ENCODE results near the gene PHC2.

DNA sequence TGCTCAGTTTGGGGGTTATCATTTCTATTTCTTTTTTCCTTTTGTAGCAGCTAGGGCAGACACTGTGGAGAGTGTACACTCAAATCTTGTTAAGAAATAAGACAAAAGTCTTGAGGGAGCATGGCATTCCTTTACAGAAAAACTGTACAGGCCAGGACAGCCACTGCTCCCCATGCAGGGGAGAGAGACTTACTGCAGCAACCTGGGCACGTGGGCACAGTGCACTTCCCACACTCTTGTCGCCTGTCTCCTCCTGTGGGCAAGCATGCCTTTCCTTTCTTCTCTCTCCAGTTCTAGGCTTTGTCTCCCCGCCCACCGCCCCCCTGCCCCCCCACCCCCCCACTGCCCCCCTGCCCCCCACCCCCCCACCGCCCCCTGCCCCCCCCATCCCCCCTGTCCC lies 51.9 kb downstream of the PHC2 start:
- TF ChIP-seq, protein P1, sequence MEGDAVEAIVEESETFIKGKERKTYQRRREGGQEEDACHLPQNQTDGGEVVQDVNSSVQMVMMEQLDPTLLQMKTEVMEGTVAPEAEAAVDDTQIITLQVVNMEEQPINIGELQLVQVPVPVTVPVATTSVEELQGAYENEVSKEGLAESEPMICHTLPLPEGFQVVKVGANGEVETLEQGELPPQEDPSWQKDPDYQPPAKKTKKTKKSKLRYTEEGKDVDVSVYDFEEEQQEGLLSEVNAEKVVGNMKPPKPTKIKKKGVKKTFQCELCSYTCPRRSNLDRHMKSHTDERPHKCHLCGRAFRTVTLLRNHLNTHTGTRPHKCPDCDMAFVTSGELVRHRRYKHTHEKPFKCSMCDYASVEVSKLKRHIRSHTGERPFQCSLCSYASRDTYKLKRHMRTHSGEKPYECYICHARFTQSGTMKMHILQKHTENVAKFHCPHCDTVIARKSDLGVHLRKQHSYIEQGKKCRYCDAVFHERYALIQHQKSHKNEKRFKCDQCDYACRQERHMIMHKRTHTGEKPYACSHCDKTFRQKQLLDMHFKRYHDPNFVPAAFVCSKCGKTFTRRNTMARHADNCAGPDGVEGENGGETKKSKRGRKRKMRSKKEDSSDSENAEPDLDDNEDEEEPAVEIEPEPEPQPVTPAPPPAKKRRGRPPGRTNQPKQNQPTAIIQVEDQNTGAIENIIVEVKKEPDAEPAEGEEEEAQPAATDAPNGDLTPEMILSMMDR (IDR thresholded peaks at IDR 0.05; ENCODE audit: low read depth, low read length) = no peak
- TF ChIP-seq MYC (IDR thresholded peaks at IDR 0.05; ENCODE audit: low read depth, low read length) = no peak

All from NB4 (cell line).